WTC11 (cell line): Measurements from ENCODE around the gene DAO. TPM values are rescaled to one million over a fixed set of nuclear protein-coding genes. Genes with fewer than 3 reads are reported as not detected.
A peak's percentile ranks its signal among the peaks of the same experiment; 100 is the strongest.

Experiments used
- ATAC-seq: fragments of 200-7000 bp; cut with Tn5 transposase; 2 replicates; pipeline ENCODE4 v1.10.0; 2021; ENCODE audit warnings: mild to moderate bottlenecking, moderate library complexity
- CTCF ChIA-PET: fragments of 300-600 bp; sonication (Branson Sonifier 250); formaldehyde crosslinking; loops from one replicate; lab custom pipeline; 2021; ENCODE audit warnings: antibody characterized with exemption; lab: Charles Lee
- POLR2A ChIA-PET: fragments of 350-600 bp; sonication (Branson Sonifier 250); formaldehyde crosslinking; loops from one replicate; lab custom pipeline; 2021; ENCODE audit warnings: antibody characterized with exemption; lab: Charles Lee
- DNase-seq: peaks from one replicate; pipeline ENCODE4 v3.0.0; 2021; ENCODE audit warnings: low spot score
- H3K27ac Mint-ChIP-seq: 2 replicates; pipeline ENCODE4 v1.8.0; 2021; ENCODE audit warnings: mixed read lengths
- H3K27me3 Mint-ChIP-seq: 2 replicates; pipeline ENCODE4 v1.8.0; 2021; ENCODE audit warnings: low read depth, mild to moderate bottlenecking, moderate library complexity, mixed read lengths
- H3K36me3 Mint-ChIP-seq: 2 replicates; pipeline ENCODE4 v1.8.0; 2021; ENCODE audit warnings: mixed read lengths
- H3K4me1 Mint-ChIP-seq: 2 replicates; pipeline ENCODE4 v1.8.0; 2022; ENCODE audit warnings: mixed read lengths
- H3K4me3 Mint-ChIP-seq: 2 replicates; pipeline ENCODE4 v1.8.0; 2021; ENCODE audit warnings: mild to moderate bottlenecking, moderate library complexity, mixed read lengths
- H3K9me3 Mint-ChIP-seq: 2 replicates; pipeline ENCODE4 v1.8.0; 2021; ENCODE audit warnings: mixed read lengths
- E2F4 ChIP-seq: sonication (generic); formaldehyde crosslinking; IDR thresholded peaks from 2 replicates; pipeline ENCODE4 v1.8.1; 2022; ENCODE audit warnings: low read depth, mild to moderate bottlenecking, moderate library complexity, missing genetic modification reagents, borderline replicate concordance
- GTF2I ChIP-seq: fragments of 250-450 bp; sonication (Bioruptor Pico); conservative IDR thresholded peaks from 2 replicates; pipeline ENCODE4 v1.4.0; 2021; ENCODE audit warnings: mild to moderate bottlenecking
- HMGA2 ChIP-seq: fragments of 250-450 bp; sonication (Bioruptor Pico); IDR thresholded peaks from 2 replicates; pipeline ENCODE4 v1.4.0; 2021; ENCODE audit warnings: mild to moderate bottlenecking, moderate library complexity
- KAT7 ChIP-seq: sonication (generic); formaldehyde crosslinking; IDR thresholded peaks from 2 replicates; pipeline ENCODE4 v1.8.1; 2023; ENCODE audit warnings: missing genetic modification reagents, mild to moderate bottlenecking, borderline replicate concordance
- SMAD4 ChIP-seq: sonication (generic); formaldehyde crosslinking; IDR thresholded peaks from 2 replicates; pipeline ENCODE4 v1.8.0; 2022; ENCODE audit warnings: mild to moderate bottlenecking, missing genetic modification reagents
- TCF7 ChIP-seq: sonication (generic); formaldehyde crosslinking; IDR thresholded peaks from 2 replicates; pipeline ENCODE4 v1.8.0; 2022; ENCODE audit warnings: mild to moderate bottlenecking, low read depth, missing genetic modification reagents, moderate library complexity
- ZBTB43 ChIP-seq: sonication (generic); formaldehyde crosslinking; IDR thresholded peaks from 2 replicates; pipeline ENCODE4 v1.8.1; 2023; ENCODE audit warnings: mild to moderate bottlenecking, missing genetic modification reagents
- ZNF121 ChIP-seq: sonication (generic); formaldehyde crosslinking; IDR thresholded peaks from 2 replicates; pipeline ENCODE4 v1.8.0; 2023; ENCODE audit warnings: missing genetic modification reagents
- ZNF219 ChIP-seq: sonication (generic); formaldehyde crosslinking; IDR thresholded peaks from 2 replicates; pipeline ENCODE4 v1.8.0; 2023; ENCODE audit warnings: missing genetic modification reagents, mild to moderate bottlenecking, borderline replicate concordance
- ZNF416 ChIP-seq: fragments of 250-450 bp; sonication (Bioruptor Pico); IDR thresholded peaks from 2 replicates; pipeline ENCODE4 v1.9.0; 2021; ENCODE audit warnings: mild to moderate bottlenecking, inconsistent platforms
- ZNF423 ChIP-seq: fragments of 250-450 bp; sonication (Bioruptor Pico); IDR thresholded peaks from 2 replicates; pipeline ENCODE4 v2.1.2; 2022; ENCODE audit warnings: mild to moderate bottlenecking, moderate library complexity
- ZNF425 ChIP-seq: fragments of 250-450 bp; sonication (Bioruptor Pico); conservative IDR thresholded peaks from 2 replicates; pipeline ENCODE4 v1.9.0; 2021; ENCODE audit warnings: mild to moderate bottlenecking
- ZNF512 ChIP-seq: sonication (generic); formaldehyde crosslinking; IDR thresholded peaks from 2 replicates; pipeline ENCODE4 v1.8.1; 2022; ENCODE audit warnings: missing genetic modification reagents, borderline replicate concordance
- ZNF671 ChIP-seq: fragments of 250-450 bp; sonication (Bioruptor Pico); IDR thresholded peaks from 2 replicates; pipeline ENCODE4 v1.8.0; 2021; ENCODE audit warnings: mild to moderate bottlenecking
- total RNA-seq: library from RNA; stranded (reverse); gene quantifications from 3 replicates; pipeline ENCODE4 v1.2.3, GENCODE V29; 2021
- TF ChIP-seq, protein P1 (sequence below): fragments of 250-450 bp; sonication (Bioruptor Pico); IDR thresholded peaks from 2 replicates; pipeline ENCODE4 v1.9.0; 2021; ENCODE audit warnings: mild to moderate bottlenecking
- TF ChIP-seq, protein P2 (sequence below): fragments of 250-450 bp; sonication (Bioruptor Pico); IDR thresholded peaks from 2 replicates; pipeline ENCODE4 v1.9.0; 2021; ENCODE audit warnings: moderate library complexity, mild to moderate bottlenecking, inconsistent platforms, borderline replicate concordance

DAO gene
- total RNA-seq, 1 experiment from 2014 or later = 0.17 TPM

- TF ChIP-seq ZNF425 = no peak
Observed at GRCh38 chr12:108839018-108839889, 40.6 kb upstream of the DAO start (continued).

GRCh38 chr12:108839890-108840230 is 40.0 kb upstream of the DAO start:
- Mint-ChIP-seq H3K4me3 (no peak overlapping the region), H3K27me3 (no peaks in the 10 kb centered on the region), H3K27ac (peak overlapping the region; percentile 52; the same call in 1 of the 2 replicates), H3K9me3 (no peaks in the 10 kb centered on the region), H3K4me1 (peaks cover 38% of the 10 kb centered on the region), H3K36me3 (peaks cover 8% of the 10 kb centered on the region)
- TF ChIP-seq, protein P1, sequence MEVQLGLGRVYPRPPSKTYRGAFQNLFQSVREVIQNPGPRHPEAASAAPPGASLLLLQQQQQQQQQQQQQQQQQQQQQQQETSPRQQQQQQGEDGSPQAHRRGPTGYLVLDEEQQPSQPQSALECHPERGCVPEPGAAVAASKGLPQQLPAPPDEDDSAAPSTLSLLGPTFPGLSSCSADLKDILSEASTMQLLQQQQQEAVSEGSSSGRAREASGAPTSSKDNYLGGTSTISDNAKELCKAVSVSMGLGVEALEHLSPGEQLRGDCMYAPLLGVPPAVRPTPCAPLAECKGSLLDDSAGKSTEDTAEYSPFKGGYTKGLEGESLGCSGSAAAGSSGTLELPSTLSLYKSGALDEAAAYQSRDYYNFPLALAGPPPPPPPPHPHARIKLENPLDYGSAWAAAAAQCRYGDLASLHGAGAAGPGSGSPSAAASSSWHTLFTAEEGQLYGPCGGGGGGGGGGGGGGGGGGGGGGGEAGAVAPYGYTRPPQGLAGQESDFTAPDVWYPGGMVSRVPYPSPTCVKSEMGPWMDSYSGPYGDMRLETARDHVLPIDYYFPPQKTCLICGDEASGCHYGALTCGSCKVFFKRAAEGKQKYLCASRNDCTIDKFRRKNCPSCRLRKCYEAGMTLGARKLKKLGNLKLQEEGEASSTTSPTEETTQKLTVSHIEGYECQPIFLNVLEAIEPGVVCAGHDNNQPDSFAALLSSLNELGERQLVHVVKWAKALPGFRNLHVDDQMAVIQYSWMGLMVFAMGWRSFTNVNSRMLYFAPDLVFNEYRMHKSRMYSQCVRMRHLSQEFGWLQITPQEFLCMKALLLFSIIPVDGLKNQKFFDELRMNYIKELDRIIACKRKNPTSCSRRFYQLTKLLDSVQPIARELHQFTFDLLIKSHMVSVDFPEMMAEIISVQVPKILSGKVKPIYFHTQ (CRISPR knock-in tag) = no peak
- TF ChIP-seq ZNF121 (CRISPR knock-in tag) (no peak), ZNF512 (CRISPR knock-in tag) (no peak), ZNF416 (CRISPR knock-in tag) (no peak), ZNF671 (CRISPR knock-in tag) (no peak), GTF2I (CRISPR knock-in tag) (no peak), SMAD4 (CRISPR knock-in tag) (no peak), ZBTB43 (no peak), ZNF425 (no peak), KAT7 (CRISPR knock-in tag) (no peak), ZNF423 (CRISPR knock-in tag) (no peak), ZNF219 (CRISPR knock-in tag) (no peak), HMGA2 (CRISPR knock-in tag) (no peak), TCF7 (CRISPR knock-in tag) (no peak), E2F4 (no peak)
- TF ChIP-seq, protein P2, sequence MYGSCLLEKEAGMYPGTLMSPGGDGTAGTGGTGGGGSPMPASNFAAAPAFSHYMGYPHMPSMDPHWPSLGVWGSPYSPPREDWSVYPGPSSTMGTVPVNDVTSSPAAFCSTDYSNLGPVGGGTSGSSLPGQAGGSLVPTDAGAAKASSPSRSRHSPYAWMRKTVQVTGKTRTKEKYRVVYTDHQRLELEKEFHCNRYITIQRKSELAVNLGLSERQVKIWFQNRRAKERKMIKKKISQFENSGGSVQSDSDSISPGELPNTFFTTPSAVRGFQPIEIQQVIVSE (CRISPR knock-in tag) = no peak
- ChIA-PET POLR2A (no interaction called here), CTCF (no interaction called here)
- ATAC-seq (no peak), DNase-seq (no peak)
